Ectodermal cell (in vitro differentiated cells): ENCODE measurements around the gene SLC27A4.

ENCODE experiments used
- H3K27ac ChIP-seq: 2 replicates; pipeline ENCODE4 v1.7.0; 2013; ENCODE audit warnings: mild to moderate bottlenecking, low read depth, low read length; ENCODE audit not compliant: insufficient read depth, poor library complexity, severe bottlenecking
- H3K27me3 ChIP-seq: 2 replicates; pipeline ENCODE4 v1.7.0; 2013; ENCODE audit warnings: mild to moderate bottlenecking, low read length; ENCODE audit not compliant: insufficient read depth, control insufficient read depth, poor library complexity, severe bottlenecking
- H3K36me3 ChIP-seq: one replicate; pipeline ENCODE4 v1.7.0; 2013; ENCODE audit warnings: low read length; ENCODE audit not compliant: control insufficient read depth, insufficient read depth
- H3K4me1 ChIP-seq: one replicate; pipeline ENCODE4 v1.7.0; 2013; ENCODE audit warnings: low read length; ENCODE audit not compliant: control insufficient read depth, insufficient read depth
- H3K4me3 ChIP-seq: 2 replicates; pipeline ENCODE4 v1.7.0; 2013; ENCODE audit warnings: low read depth, low read length, control low read depth; ENCODE audit not compliant: insufficient read depth
- H3K9me3 ChIP-seq: 2 replicates; pipeline ENCODE4 v1.7.0; 2013; ENCODE audit warnings: mild to moderate bottlenecking, low read length, moderate library complexity; ENCODE audit not compliant: control insufficient read depth
- WGBS, 2 experiments: methylation state at CpG; one replicate each; pipeline ENCODE4 v1.1.7; 2013; ENCODE audit warnings: missing lambda C conversion rate in 2 of 2; 5-methylcytosine and 5-hydroxymethylcytosine counted together

Gene SLC27A4

GRCh38 chr9:128309551-128309950, 30.8 kb upstream of the SLC27A4 start:
- peaks cover 29% of the 10 kb centered on the region for H3K36me3 ChIP-seq
- H3K27ac ChIP-seq = no peak overlapping the region

GRCh38 chr9:128310461-128310860, 29.9 kb upstream of the SLC27A4 start:
- H3K4me1 ChIP-seq = no peaks in the 10 kb centered on the region
- no peak overlapping the region for H3K4me3 ChIP-seq
- H3K36me3 ChIP-seq = peaks cover 37% of the 10 kb centered on the region
- no peak overlapping the region for H3K27ac ChIP-seq
- 96 to 97% methylated on average over 10 of the region's 10 CpGs for WGBS, 2 experiments
- H3K9me3 ChIP-seq = no peaks in the 10 kb centered on the region
- H3K27me3 ChIP-seq = no peaks in the 10 kb centered on the region

More at GRCh38 chr9:128309551-128309950, 30.8 kb upstream of the SLC27A4 start:
- Histone ChIP-seq H3K4me1 (no peaks in the 10 kb centered on the region), H3K4me3 (no peak overlapping the region), H3K27me3 (no peaks in the 10 kb centered on the region), H3K9me3 (no peaks in the 10 kb centered on the region)
- 94 to 96% methylated on average over 16 of the region's 16 CpGs for WGBS, 2 experiments

GRCh38 chr9:128314697-128315096, 25.6 kb upstream of the SLC27A4 start:
- Histone ChIP-seq H3K36me3 (peaks cover 38% of the 10 kb centered on the region), H3K4me1 (no peaks in the 10 kb centered on the region), H3K27ac (no peak overlapping the region), H3K9me3 (no peaks in the 10 kb centered on the region), H3K27me3 (no peaks in the 10 kb centered on the region), H3K4me3 (no peak overlapping the region)
- 98 to 100% methylated on average over 3 of the region's 4 CpGs for WGBS, 2 experiments

- no peak overlapping the region for H3K4me3 ChIP-seq
- peaks cover 27% of the 10 kb centered on the region for H3K36me3 ChIP-seq
- H3K27me3 ChIP-seq = no peaks in the 10 kb centered on the region
- no peak overlapping the region for H3K27ac ChIP-seq
- H3K4me1 ChIP-seq = peaks cover 5% of the 10 kb centered on the region
- H3K9me3 ChIP-seq = no peaks in the 10 kb centered on the region
- 94 to 95% methylated on average over 9 of the region's 9 CpGs for WGBS, 2 experiments
Measured at GRCh38 chr9:128316421-128316820, 23.9 kb upstream of the SLC27A4 start.

- Histone ChIP-seq H3K36me3 (peaks cover 27% of the 10 kb centered on the region), H3K4me3 (no peak overlapping the region), H3K9me3 (no peaks in the 10 kb centered on the region), H3K27me3 (no peaks in the 10 kb centered on the region), H3K27ac (no peak overlapping the region), H3K4me1 (peaks cover 7% of the 10 kb centered on the region)
- 89 to 90% methylated on average over 1 to 2 of the region's 2 CpGs for WGBS, 2 experiments
Measured at GRCh38 chr9:128317629-128318028, 22.7 kb upstream of the SLC27A4 start.

GRCh38 chr9:128321343-128321742, 19.0 kb upstream of the SLC27A4 start:
- H3K36me3 ChIP-seq = peaks cover 18% of the 10 kb centered on the region
- H3K4me1 ChIP-seq = peaks cover 10% of the 10 kb centered on the region
- H3K27ac ChIP-seq = no peak overlapping the region
- H3K4me3 ChIP-seq = peak overlapping the region; percentile 92
- H3K27me3 ChIP-seq = no peaks in the 10 kb centered on the region
- H3K9me3 ChIP-seq = no peaks in the 10 kb centered on the region
- 94 to 97% methylated on average over 7 of the region's 7 CpGs for WGBS, 2 experiments

- Histone ChIP-seq H3K9me3 (no peaks in the 10 kb centered on the region), H3K36me3 (peaks cover 14% of the 10 kb centered on the region), H3K4me3 (peak overlapping the region; percentile 92), H3K27ac (peak overlapping the region; percentile 88), H3K27me3 (no peaks in the 10 kb centered on the region), H3K4me1 (peaks cover 10% of the 10 kb centered on the region)
- WGBS, 2 experiments = 2 to 3% methylated on average over 21 of the region's 21 CpGs
Measured at GRCh38 chr9:128321879-128322403, 18.4 kb upstream of the SLC27A4 start.

GRCh38 chr9:128322404-128323211, 17.7 kb upstream of the SLC27A4 start, which contains the start of the genes COQ4 and TRUB2:
COQ4 (plus strand) TSS chr9:128322839; CDS start chr9:128322859, 20 bp downstream.
TRUB2 (minus strand) TSS chr9:128322447; CDS start chr9:128322408, 39 bp downstream.
- Histone ChIP-seq H3K27me3 (no peaks in the 10 kb centered on the region), H3K4me3 (peak within 1 kb of the TSS; percentile 92), H3K27ac (peak within 1 kb of the TSS; percentile 88), H3K36me3 (peaks cover 8% of the 10 kb centered on the region), H3K4me1 (peaks cover 10% of the 10 kb centered on the region), H3K9me3 (no peaks in the 10 kb centered on the region)
- 0% methylated on average over 83 of the region's 83 CpGs for WGBS, 2 experiments

- Histone ChIP-seq H3K27ac (no peak overlapping the region), H3K36me3 (peaks cover 6% of the 10 kb centered on the region), H3K27me3 (no peaks in the 10 kb centered on the region), H3K9me3 (no peaks in the 10 kb centered on the region), H3K4me3 (peak overlapping the region; percentile 92), H3K4me1 (peaks cover 10% of the 10 kb centered on the region)
- 32 to 33% methylated on average over 16 of the region's 16 CpGs for WGBS, 2 experiments
Measured at GRCh38 chr9:128323212-128323730, 17.1 kb upstream of the SLC27A4 start.

GRCh38 chr9:128323791-128324190, 16.5 kb upstream of the SLC27A4 start:
- H3K4me1 ChIP-seq = peaks cover 10% of the 10 kb centered on the region
- H3K27me3 ChIP-seq = no peaks in the 10 kb centered on the region
- no peak overlapping the region for H3K27ac ChIP-seq
- peak overlapping the region; percentile 92 for H3K4me3 ChIP-seq
- H3K9me3 ChIP-seq = no peaks in the 10 kb centered on the region
- H3K36me3 ChIP-seq = peaks cover 11% of the 10 kb centered on the region
- WGBS, 2 experiments = 93 to 94% methylated on average over 12 of the region's 12 CpGs
